H9 (cell line): ENCODE measurements around the gene RFTN2. TPM values are rescaled to one million over a fixed set of nuclear protein-coding genes. Genes with fewer than 3 reads are reported as not detected.

Source experiments
- DNase-seq: peaks from one replicate; pipeline ENCODE4 v3.0.0-alpha.2; 2017
- H2AFZ ChIP-seq: one replicate; pipeline ENCODE4 v1.6.1; 2013; ENCODE audit warnings: mild to moderate bottlenecking, low read length, control low read depth, moderate library complexity
- H2AK5ac ChIP-seq: 2 replicates; pipeline ENCODE4 v1.6.1; 2013; ENCODE audit warnings: low read length, control low read depth, mixed read lengths; ENCODE audit not compliant: insufficient read length
- H2BK120ac ChIP-seq: one replicate; pipeline ENCODE4 v1.6.1; 2013; ENCODE audit warnings: low read depth, mild to moderate bottlenecking, low read length, control low read depth, inconsistent platforms; ENCODE audit not compliant: poor library complexity, severe bottlenecking
- H2BK12ac ChIP-seq: 2 replicates; pipeline ENCODE4 v1.6.1; 2013; ENCODE audit warnings: low read length, control low read depth, mixed read lengths, low read depth; ENCODE audit not compliant: insufficient read length
- H2BK15ac ChIP-seq: 2 replicates; pipeline ENCODE4 v1.6.1; 2013; ENCODE audit warnings: low read depth, low read length, control low read depth
- H2BK20ac ChIP-seq: one replicate; pipeline ENCODE4 v1.6.1; 2013; ENCODE audit warnings: low read depth, mild to moderate bottlenecking, low read length, control low read depth, inconsistent platforms; ENCODE audit not compliant: poor library complexity, severe bottlenecking
- H2BK5ac ChIP-seq: 2 replicates; pipeline ENCODE4 v1.6.1; 2013; ENCODE audit warnings: low read length, control low read depth, mixed read lengths; ENCODE audit not compliant: insufficient read length
- H3K14ac ChIP-seq: 2 replicates; pipeline ENCODE4 v1.6.1; 2013; ENCODE audit warnings: low read length, control low read depth; ENCODE audit not compliant: insufficient read depth
- H3K18ac ChIP-seq: 2 replicates; pipeline ENCODE4 v1.6.1; 2013; ENCODE audit warnings: low read depth, mild to moderate bottlenecking, mixed read lengths, low read length, control low read depth; ENCODE audit not compliant: insufficient read length
- H3K23ac ChIP-seq: 2 replicates; pipeline ENCODE4 v1.6.1; 2013; ENCODE audit warnings: low read length, control low read depth, mixed read lengths, low read depth; ENCODE audit not compliant: insufficient read length
- H3K23me2 ChIP-seq: 2 replicates; pipeline ENCODE4 v1.6.1; 2013; ENCODE audit warnings: low read depth, mild to moderate bottlenecking, mixed read lengths, low read length, control low read depth; ENCODE audit not compliant: insufficient read length, poor library complexity, severe bottlenecking
- H3K27ac ChIP-seq: 2 replicates; pipeline ENCODE4 v1.5.1; 2013; ENCODE audit warnings: low read length, control low read depth, mixed read lengths, low read depth; ENCODE audit not compliant: insufficient read length
- H3K27me3 ChIP-seq: 2 replicates; pipeline ENCODE4 v1.6.1; 2013; ENCODE audit warnings: low read length, control low read depth, inconsistent platforms; ENCODE audit not compliant: insufficient read depth
- H3K4ac ChIP-seq: 2 replicates; pipeline ENCODE4 v1.6.1; 2013; ENCODE audit warnings: low read depth, mild to moderate bottlenecking, control low read depth, inconsistent platforms, low read length, moderate library complexity
- H3K4me1 ChIP-seq: 2 replicates; pipeline ENCODE4 v1.6.1; 2013; ENCODE audit warnings: low read length, control low read depth, inconsistent platforms; ENCODE audit not compliant: insufficient read depth
- H3K4me2 ChIP-seq: 2 replicates; pipeline ENCODE4 v1.6.1; 2013; ENCODE audit warnings: low read length, control low read depth, mixed read lengths; ENCODE audit not compliant: insufficient read length, insufficient read depth
- H3K56ac ChIP-seq: 2 replicates; pipeline ENCODE4 v1.6.1; 2013; ENCODE audit warnings: low read depth, mild to moderate bottlenecking, mixed read lengths, low read length, control low read depth; ENCODE audit not compliant: insufficient read length
- H3K79me1 ChIP-seq: 2 replicates; pipeline ENCODE4 v1.6.1; 2013; ENCODE audit warnings: low read depth, mild to moderate bottlenecking, moderate library complexity, low read length, control low read depth, inconsistent platforms; ENCODE audit not compliant: insufficient read depth, poor library complexity, severe bottlenecking
- H3K79me2 ChIP-seq: 2 replicates; pipeline ENCODE4 v1.6.1; 2013; ENCODE audit warnings: low read length, control low read depth, inconsistent platforms; ENCODE audit not compliant: insufficient read depth
- H3K9ac ChIP-seq: 2 replicates; pipeline ENCODE4 v1.6.1; 2013; ENCODE audit warnings: low read length, control low read depth, mixed read lengths; ENCODE audit not compliant: insufficient read length; ENCODE audit errors: extremely low read depth
- H3K9me3 ChIP-seq: one replicate; pipeline ENCODE4 v1.6.1; 2013; ENCODE audit warnings: low read depth, low read length, inconsistent platforms; ENCODE audit not compliant: control insufficient read depth
- H3T11ph ChIP-seq: one replicate; pipeline ENCODE4 v1.6.1; 2013; ENCODE audit warnings: mild to moderate bottlenecking, low read length, control low read depth, inconsistent platforms
- H4K20me1 ChIP-seq: one replicate; pipeline ENCODE4 v1.6.1; 2013; ENCODE audit not compliant: control insufficient read depth, insufficient read length, insufficient read depth
- H4K5ac ChIP-seq: 2 replicates; pipeline ENCODE4 v1.6.1; 2013; ENCODE audit warnings: low read depth, mild to moderate bottlenecking, mixed read lengths, low read length, control low read depth; ENCODE audit not compliant: insufficient read length
- H4K8ac ChIP-seq: replicated peaks from 2 replicates; pipeline ENCODE4 v1.6.1; 2013; ENCODE audit warnings: low read length, control low read depth, mixed read lengths, low read depth; ENCODE audit not compliant: insufficient read length
- H4K91ac ChIP-seq: 2 replicates; pipeline ENCODE4 v1.6.1; 2013; ENCODE audit warnings: low read depth, mild to moderate bottlenecking, moderate library complexity, mixed read lengths, low read length, control low read depth; ENCODE audit not compliant: insufficient read length
- H3K27ac Mint-ChIP-seq, 3 experiments: 2 replicates in 2 of 3; 3 replicates in 1 of 3; pipeline ENCODE4 v1.8.0; 2020 to 2021; ENCODE audit warnings: mixed read lengths in 3 of 3, mild to moderate bottlenecking in 1 of 3, moderate library complexity in 1 of 3
- H3K27me3 Mint-ChIP-seq: 2 replicates; pipeline ENCODE4 v1.8.0; 2021; ENCODE audit warnings: low read depth, mild to moderate bottlenecking, moderate library complexity, mixed read lengths
- H3K36me3 Mint-ChIP-seq, 3 experiments: 2 replicates in 2 of 3; 3 replicates in 1 of 3; pipeline ENCODE4 v1.8.0; 2020 to 2021; ENCODE audit warnings: low read depth in 3 of 3, mixed read lengths in 3 of 3; ENCODE audit not compliant: insufficient read depth in 1 of 3
- H3K4me1 Mint-ChIP-seq, 2 experiments: 2 replicates each; pipeline ENCODE4 v1.8.0; 2020; ENCODE audit warnings: mixed read lengths in 2 of 2
- H3K4me3 Mint-ChIP-seq, 2 experiments: 2 replicates in 1 of 2; 3 replicates in 1 of 2; pipeline ENCODE4 v1.8.0; 2020 to 2021; ENCODE audit warnings: mild to moderate bottlenecking in 2 of 2, mixed read lengths in 2 of 2, moderate library complexity in 1 of 2
- H3K9me3 Mint-ChIP-seq, 2 experiments: 2 replicates in 1 of 2; 3 replicates in 1 of 2; pipeline ENCODE4 v1.8.0; 2020; ENCODE audit warnings: mild to moderate bottlenecking in 2 of 2, mixed read lengths in 2 of 2, moderate library complexity in 1 of 2
- WGBS: extraction: QIAGEN DNeasy Blood & Tissue Kit; methylation state at CpG from one replicate; pipeline ENCODE4 v1.1.7; 2013; ENCODE audit warnings: missing lambda C conversion rate, low lambda C conversion rate, mixed read lengths; ENCODE audit not compliant: insufficient read length; ENCODE audit errors: extremely low coverage; 5-methylcytosine and 5-hydroxymethylcytosine counted together
- total RNA-seq: library from RNA; stranded (reverse); gene quantifications from 2 replicates; pipeline ENCODE4 v1.2.1, GENCODE V29; 2021
- TF ChIP-seq, protein P1 (sequence below): fragments of 200-600 bp; sonication (generic); conservative IDR thresholded peaks from 3 replicates; pipeline ENCODE4 v1.8.0; 2021; ENCODE audit warnings: antibody characterized with exemption, mild to moderate bottlenecking

Gene RFTN2
- total RNA-seq, 1 experiment from 2014 or later = 0.28 TPM

DNA sequence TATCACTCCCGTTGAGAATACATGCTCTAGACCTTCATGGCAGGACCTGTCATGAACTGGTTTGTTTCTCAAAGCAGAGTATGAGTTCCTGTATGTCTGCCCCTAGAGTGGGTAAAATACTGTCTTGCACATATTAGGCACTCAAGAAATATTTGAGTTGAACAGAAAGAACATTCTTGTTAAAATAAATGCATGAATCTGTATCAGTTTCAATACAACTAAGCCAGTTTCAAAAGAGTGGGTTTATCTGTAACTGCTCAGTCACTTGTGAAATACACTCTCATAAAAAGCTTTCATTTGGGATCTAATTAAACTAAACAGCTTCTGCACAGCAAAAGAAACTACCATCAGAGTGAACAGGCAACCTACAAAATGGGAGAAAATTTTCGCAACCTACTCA lies 69.2 kb downstream of the RFTN2 start:
- H3K4me1 Mint-ChIP-seq = 0 out of 4 replicates have a peak, but pooled peaks cover 0 to 2% of the 10 kb centered on the region in 2 experiments
- Histone ChIP-seq H3K18ac (no peak overlapping the region), H3K27me3 (no peaks in the 10 kb centered on the region), H3K4me2 (no peak overlapping the region), H2BK5ac (no peak overlapping the region), H3K4me1 (no peaks in the 10 kb centered on the region), H3K23ac (no peak overlapping the region), H4K20me1 (no peaks in the 10 kb centered on the region), H4K8ac (no peak overlapping the region), H2AFZ (no peak overlapping the region), H3K27ac (no peak overlapping the region), H3T11ph (no peak overlapping the region), H2AK5ac (no peak overlapping the region), H3K14ac (no peak overlapping the region), H3K79me1 (no peaks in the 10 kb centered on the region), H2BK20ac (no peak overlapping the region), H2BK15ac (no peak overlapping the region), H3K4ac (no peak overlapping the region), H2BK12ac (no peak overlapping the region), H3K56ac (no peak overlapping the region), H3K9me3 (no peaks in the 10 kb centered on the region), H4K5ac (no peak overlapping the region), H3K9ac (no peak overlapping the region), H4K91ac (no peak overlapping the region), H2BK120ac (no peak overlapping the region), H3K23me2 (no peaks in the 10 kb centered on the region), H3K79me2 (no peaks in the 10 kb centered on the region)
- H3K4me3 Mint-ChIP-seq = no peak overlapping the region
- no peak overlapping the region for H3K27ac Mint-ChIP-seq
- H3K27me3 Mint-ChIP-seq = no peaks in the 10 kb centered on the region
- H3K36me3 Mint-ChIP-seq = peaks cover 0 to 9% (median 0%) of the 10 kb centered on the region in 3 experiments; a peak in 3 of 7 replicates
- TF ChIP-seq, protein P1, sequence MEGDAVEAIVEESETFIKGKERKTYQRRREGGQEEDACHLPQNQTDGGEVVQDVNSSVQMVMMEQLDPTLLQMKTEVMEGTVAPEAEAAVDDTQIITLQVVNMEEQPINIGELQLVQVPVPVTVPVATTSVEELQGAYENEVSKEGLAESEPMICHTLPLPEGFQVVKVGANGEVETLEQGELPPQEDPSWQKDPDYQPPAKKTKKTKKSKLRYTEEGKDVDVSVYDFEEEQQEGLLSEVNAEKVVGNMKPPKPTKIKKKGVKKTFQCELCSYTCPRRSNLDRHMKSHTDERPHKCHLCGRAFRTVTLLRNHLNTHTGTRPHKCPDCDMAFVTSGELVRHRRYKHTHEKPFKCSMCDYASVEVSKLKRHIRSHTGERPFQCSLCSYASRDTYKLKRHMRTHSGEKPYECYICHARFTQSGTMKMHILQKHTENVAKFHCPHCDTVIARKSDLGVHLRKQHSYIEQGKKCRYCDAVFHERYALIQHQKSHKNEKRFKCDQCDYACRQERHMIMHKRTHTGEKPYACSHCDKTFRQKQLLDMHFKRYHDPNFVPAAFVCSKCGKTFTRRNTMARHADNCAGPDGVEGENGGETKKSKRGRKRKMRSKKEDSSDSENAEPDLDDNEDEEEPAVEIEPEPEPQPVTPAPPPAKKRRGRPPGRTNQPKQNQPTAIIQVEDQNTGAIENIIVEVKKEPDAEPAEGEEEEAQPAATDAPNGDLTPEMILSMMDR = no peak
- DNase-seq = no peak
- no CpG with 5 or more reads among the region's 2 CpGs for WGBS
- H3K9me3 Mint-ChIP-seq = peaks cover 6 to 7% of the 10 kb centered on the region in 2 experiments; a peak in 4 of 5 replicates
